HepG2 (cell line): ENCODE results near the gene ARHGAP9. TPM values are rescaled to one million over a fixed set of nuclear protein-coding genes. Genes with fewer than 3 reads are reported as not detected.
A peak's percentile ranks its signal among the peaks of the same experiment; 100 is the strongest.

Source experiments
- ASH2L ChIP-seq: fragments of 300-600, 200-600 bp; sonication (generic); IDR thresholded peaks from 2 replicates; pipeline ENCODE4 v1.7.0; 2017; ENCODE audit warnings: low read depth, mild to moderate bottlenecking, moderate library complexity, mixed read lengths, low read length; ENCODE audit not compliant: insufficient read length
- GFI1 ChIP-seq: sonication (generic); formaldehyde crosslinking; IDR thresholded peaks from 2 replicates; pipeline ENCODE4 v1.5.0; 2020; ENCODE audit warnings: missing genetic modification reagents, mild to moderate bottlenecking, borderline replicate concordance
- HNF4G ChIP-seq, 2 experiments: sonication (generic) in 1 of 2; formaldehyde crosslinking in 1 of 2; IDR thresholded peaks; 2 replicates each; pipeline versions ENCODE4 v1.4.0 to v1.6.1; 2011 to 2020; ENCODE audit warnings: borderline replicate concordance in 2 of 2, low read depth in 2 of 2, mild to moderate bottlenecking in 2 of 2, low read length in 1 of 2, missing genetic modification reagents in 1 of 2, moderate library complexity in 1 of 2
- IRF2 ChIP-seq: IDR thresholded peaks from 2 replicates; pipeline ENCODE4 v1.6.1; 2018; ENCODE audit warnings: missing genetic modification reagents, missing compliant biosample characterization
- NFE2L2 ChIP-seq: fragments of 150-350 bp; IDR thresholded peaks from 2 replicates; pipeline ENCODE4 v1.6.1; 2014; ENCODE audit warnings: low read length
- NFYB ChIP-seq: sonication (generic); formaldehyde crosslinking; IDR thresholded peaks from 2 replicates; pipeline ENCODE4 v1.4.0; 2020; ENCODE audit warnings: missing genetic modification reagents
- ZMAT3 ChIP-seq: sonication (generic); formaldehyde crosslinking; conservative IDR thresholded peaks from 2 replicates; pipeline ENCODE4 v1.7.0; 2021; ENCODE audit warnings: missing genetic modification reagents
- ZNF256 ChIP-seq: sonication (generic); formaldehyde crosslinking; conservative IDR thresholded peaks from 2 replicates; pipeline ENCODE4 v1.4.0; 2020; ENCODE audit warnings: missing genetic modification reagents
- ZNF282 ChIP-seq: fragments of 450-650 bp; IDR thresholded peaks from 2 replicates; pipeline ENCODE4 v1.6.1; 2018; ENCODE audit not compliant: partially characterized antibody
- ZNF329 ChIP-seq: sonication (generic); formaldehyde crosslinking; IDR thresholded peaks from 2 replicates; pipeline ENCODE4 v1.9.0; 2021; ENCODE audit warnings: low read depth, mild to moderate bottlenecking, missing genetic modification reagents
- ZNF367 ChIP-seq: sonication (generic); formaldehyde crosslinking; IDR thresholded peaks from 2 replicates; pipeline ENCODE4 v1.4.0; 2020; ENCODE audit warnings: missing genetic modification reagents, borderline replicate concordance
- ZNF468 ChIP-seq: sonication (generic); formaldehyde crosslinking; IDR thresholded peaks from 2 replicates; pipeline ENCODE4 v1.8.0; 2022; ENCODE audit warnings: mild to moderate bottlenecking, moderate library complexity, missing genetic modification reagents
- ZNF501 ChIP-seq: sonication (generic); formaldehyde crosslinking; IDR thresholded peaks from 2 replicates; pipeline ENCODE4 v1.5.1; 2020; ENCODE audit warnings: mild to moderate bottlenecking, moderate library complexity, missing genetic modification reagents
- ZNF510 ChIP-seq: sonication (generic); formaldehyde crosslinking; IDR thresholded peaks from 2 replicates; pipeline ENCODE4 v1.4.0; 2020; ENCODE audit warnings: low read depth, mild to moderate bottlenecking, missing genetic modification reagents
- ZNF543 ChIP-seq: sonication (generic); formaldehyde crosslinking; IDR thresholded peaks from 2 replicates; pipeline ENCODE4 v1.4.0; 2020; ENCODE audit warnings: mild to moderate bottlenecking, missing genetic modification reagents
- polyA plus RNA-seq, 8 experiments: library from polyadenylated mRNA; depleted of rRNA in 3 of 8; stranded (reverse) in 7 of 8; unstranded in 1 of 8; fragments of >200 nt; fragmentation: Illumina TruSeq in 4 of 8; extraction: Trizol in 4 of 8; gene quantifications; 2 replicates each; pipeline versions ENCODE4 v1.2.1 to v1.2.3, GENCODE V29; 2011 to 2016; ENCODE audit warnings: low read depth in 4 of 8, missing spikeins in 1 of 8, mixed read lengths in 1 of 8; ENCODE audit not compliant: insufficient read depth in 1 of 8
- total RNA-seq, 5 experiments: library from RNA; depleted of rRNA; stranded (reverse); fragments of >200 nt; fragmentation: Illumina TruSeq; extraction: Trizol; gene quantifications; 2 replicates each; pipeline ENCODE4 v1.2.3, GENCODE V29; 2016; ENCODE audit warnings: low read depth in 1 of 5
- TF ChIP-seq, protein P1 (sequence below): sonication (generic); formaldehyde crosslinking; IDR thresholded peaks from 2 replicates; pipeline ENCODE4 v1.8.1; 2023; ENCODE audit warnings: mild to moderate bottlenecking, moderate library complexity, missing genetic modification reagents
- TF ChIP-seq, protein P2 (sequence below): sonication (generic); formaldehyde crosslinking; IDR thresholded peaks from 2 replicates; pipeline ENCODE4 v1.9.0; 2021; ENCODE audit warnings: missing genetic modification reagents, mild to moderate bottlenecking, borderline replicate concordance
- TF ChIP-seq, protein P3 (sequence below): sonication (generic); formaldehyde crosslinking; IDR thresholded peaks from 2 replicates; pipeline ENCODE4 v1.4.0; 2020; ENCODE audit warnings: missing genetic modification reagents
- TF ChIP-seq, protein P4 (sequence below): sonication (generic); formaldehyde crosslinking; IDR thresholded peaks from 2 replicates; pipeline ENCODE4 v1.5.0; 2020; ENCODE audit warnings: missing genetic modification reagents, mild to moderate bottlenecking, borderline replicate concordance
- TF ChIP-seq, protein P5 (sequence below): sonication (generic); formaldehyde crosslinking; IDR thresholded peaks from 2 replicates; pipeline ENCODE4 v1.9.0; 2022; ENCODE audit warnings: missing genetic modification reagents, mild to moderate bottlenecking, borderline replicate concordance

ARHGAP9 gene
- total and polyA plus RNA-seq, 2 of the 13 experiments (the other 11 are each of a cell fraction or from before 2014, with no cell fraction given): 0.18 to 1.2 TPM

DNA sequence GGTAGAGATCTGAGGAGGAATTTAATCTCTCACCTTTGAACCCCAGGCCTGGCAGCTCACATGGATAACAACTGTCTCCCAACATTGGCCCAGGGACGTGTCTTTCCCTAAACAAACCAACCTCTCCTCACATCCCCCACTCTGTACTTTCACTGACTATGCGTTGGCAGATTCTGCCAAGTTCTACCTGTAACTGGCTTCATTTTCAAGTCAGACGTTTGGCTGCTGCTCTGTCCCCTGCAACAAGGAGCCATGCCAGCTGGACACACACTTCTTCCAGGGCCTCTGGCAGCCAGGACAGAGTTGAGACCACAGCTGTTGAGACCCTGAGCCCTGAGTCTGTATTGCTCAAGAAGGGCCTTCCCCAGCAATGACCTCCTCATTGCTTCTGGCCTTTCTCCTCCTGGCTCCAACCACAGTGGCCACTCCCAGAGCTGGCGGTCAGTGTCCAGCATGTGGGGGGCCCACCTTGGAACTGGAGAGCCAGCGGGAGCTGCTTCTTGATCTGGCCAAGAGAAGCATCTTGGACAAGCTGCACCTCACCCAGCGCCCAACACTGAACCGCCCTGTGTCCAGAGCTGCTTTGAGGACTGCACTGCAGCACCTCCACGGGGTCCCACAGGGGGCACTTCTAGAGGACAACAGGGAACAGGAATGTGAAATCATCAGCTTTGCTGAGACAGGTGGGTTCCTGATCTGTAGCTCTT lies 45.0 kb downstream of the ARHGAP9 start, which contains the start of gene INHBC (continued):
- TF ChIP-seq ZNF468 (CRISPR knock-in tag) (no peak), GFI1 (CRISPR knock-in tag) (no peak), ZNF282 (no peak), ZNF329 (CRISPR knock-in tag) (no peak), ZNF510 (CRISPR knock-in tag) (0 out of 2 replicates have a peak, but pooled peaks have one; percentile 67), ZMAT3 (CRISPR knock-in tag) (no peak), NFYB (CRISPR knock-in tag) (no peak), ZNF501 (CRISPR knock-in tag) (0 out of 2 replicates have a peak, but pooled peaks have one; percentile 19), IRF2 (CRISPR knock-in tag) (no peak), ASH2L (peak; percentile 41), ZNF367 (no peak), ZNF543 (peak; percentile 40; the same call in 1 of the 2 replicates), HNF4G (IDR thresholded peaks at IDR 0.05; ENCODE audit: borderline replicate concordance, low read depth, low read length) (peak; percentile 76; the same call in 1 of the 2 replicates), HNF4G (CRISPR knock-in tag; IDR thresholded peaks at IDR 0.05; ENCODE audit: borderline replicate concordance, low read depth) (no peak; the same call in 1 of the 2 replicates), ZNF256 (CRISPR knock-in tag) (no peak), NFE2L2 (no peak)
- TF ChIP-seq, protein P1, sequence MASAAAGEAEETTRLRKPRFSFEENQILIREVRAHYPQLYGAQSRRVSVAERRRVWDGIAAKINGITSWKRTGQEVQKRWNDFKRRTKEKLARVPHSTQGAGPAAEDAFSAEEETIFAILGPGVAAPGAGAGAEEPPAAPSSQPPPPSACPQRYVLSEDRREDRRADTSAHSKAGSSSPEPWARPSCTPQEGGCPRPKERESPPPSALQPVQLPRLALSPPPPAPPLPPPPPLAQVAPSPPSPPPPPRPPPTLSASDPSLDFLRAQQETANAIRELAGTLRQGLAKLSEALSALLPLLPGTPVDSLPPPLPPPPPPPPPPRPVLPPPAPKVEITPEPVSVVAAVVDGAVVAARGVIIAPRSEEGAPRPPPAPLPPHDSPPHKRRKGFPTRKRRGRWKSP: 0 out of 2 replicates have a peak, but pooled peaks have one; percentile 33
- TF ChIP-seq, protein P2, sequence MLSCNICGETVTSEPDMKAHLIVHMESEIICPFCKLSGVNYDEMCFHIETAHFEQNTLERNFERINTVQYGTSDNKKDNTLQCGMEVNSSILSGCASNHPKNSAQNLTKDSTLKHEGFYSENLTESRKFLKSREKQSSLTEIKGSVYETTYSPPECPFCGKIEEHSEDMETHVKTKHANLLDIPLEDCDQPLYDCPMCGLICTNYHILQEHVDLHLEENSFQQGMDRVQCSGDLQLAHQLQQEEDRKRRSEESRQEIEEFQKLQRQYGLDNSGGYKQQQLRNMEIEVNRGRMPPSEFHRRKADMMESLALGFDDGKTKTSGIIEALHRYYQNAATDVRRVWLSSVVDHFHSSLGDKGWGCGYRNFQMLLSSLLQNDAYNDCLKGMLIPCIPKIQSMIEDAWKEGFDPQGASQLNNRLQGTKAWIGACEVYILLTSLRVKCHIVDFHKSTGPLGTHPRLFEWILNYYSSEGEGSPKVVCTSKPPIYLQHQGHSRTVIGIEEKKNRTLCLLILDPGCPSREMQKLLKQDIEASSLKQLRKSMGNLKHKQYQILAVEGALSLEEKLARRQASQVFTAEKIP (CRISPR knock-in tag): no peak
- TF ChIP-seq, protein P3, sequence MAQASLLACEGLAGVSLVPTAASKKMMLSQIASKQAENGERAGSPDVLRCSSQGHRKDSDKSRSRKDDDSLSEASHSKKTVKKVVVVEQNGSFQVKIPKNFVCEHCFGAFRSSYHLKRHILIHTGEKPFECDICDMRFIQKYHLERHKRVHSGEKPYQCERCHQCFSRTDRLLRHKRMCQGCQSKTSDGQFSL (CRISPR knock-in tag): no peak
- TF ChIP-seq, protein P4, sequence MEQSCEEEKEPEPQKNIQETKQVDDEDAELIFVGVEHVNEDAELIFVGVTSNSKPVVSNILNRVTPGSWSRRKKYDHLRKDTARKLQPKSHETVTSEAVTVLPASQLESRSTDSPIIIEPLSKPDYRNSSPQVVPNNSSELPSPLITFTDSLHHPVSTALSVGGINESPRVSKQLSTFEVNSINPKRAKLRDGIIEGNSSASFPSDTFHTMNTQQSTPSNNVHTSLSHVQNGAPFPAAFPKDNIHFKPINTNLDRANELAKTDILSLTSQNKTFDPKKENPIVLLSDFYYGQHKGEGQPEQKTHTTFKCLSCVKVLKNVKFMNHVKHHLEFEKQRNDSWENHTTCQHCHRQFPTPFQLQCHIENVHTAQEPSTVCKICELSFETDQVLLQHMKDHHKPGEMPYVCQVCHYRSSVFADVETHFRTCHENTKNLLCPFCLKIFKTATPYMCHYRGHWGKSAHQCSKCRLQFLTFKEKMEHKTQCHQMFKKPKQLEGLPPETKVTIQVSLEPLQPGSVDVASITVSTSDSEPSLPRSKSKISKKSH (CRISPR knock-in tag): peak; percentile 81
- TF ChIP-seq, protein P5, sequence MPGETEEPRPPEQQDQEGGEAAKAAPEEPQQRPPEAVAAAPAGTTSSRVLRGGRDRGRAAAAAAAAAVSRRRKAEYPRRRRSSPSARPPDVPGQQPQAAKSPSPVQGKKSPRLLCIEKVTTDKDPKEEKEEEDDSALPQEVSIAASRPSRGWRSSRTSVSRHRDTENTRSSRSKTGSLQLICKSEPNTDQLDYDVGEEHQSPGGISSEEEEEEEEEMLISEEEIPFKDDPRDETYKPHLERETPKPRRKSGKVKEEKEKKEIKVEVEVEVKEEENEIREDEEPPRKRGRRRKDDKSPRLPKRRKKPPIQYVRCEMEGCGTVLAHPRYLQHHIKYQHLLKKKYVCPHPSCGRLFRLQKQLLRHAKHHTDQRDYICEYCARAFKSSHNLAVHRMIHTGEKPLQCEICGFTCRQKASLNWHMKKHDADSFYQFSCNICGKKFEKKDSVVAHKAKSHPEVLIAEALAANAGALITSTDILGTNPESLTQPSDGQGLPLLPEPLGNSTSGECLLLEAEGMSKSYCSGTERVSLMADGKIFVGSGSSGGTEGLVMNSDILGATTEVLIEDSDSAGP (CRISPR knock-in tag): peak; percentile 73; the same call in 1 of the 2 replicates
